ENCODE results near the gene WIZ.
"Not testable (repeated sequence)": the region's sequence is repeated elsewhere in the genome, so short reads cannot be mapped to it uniquely, and the experiment has no call there.

The WIZ gene

GRCh38 chr19:15427350-15427700 is 22.4 kb downstream of the WIZ start:
- DNase-seq: no peak

DNA sequence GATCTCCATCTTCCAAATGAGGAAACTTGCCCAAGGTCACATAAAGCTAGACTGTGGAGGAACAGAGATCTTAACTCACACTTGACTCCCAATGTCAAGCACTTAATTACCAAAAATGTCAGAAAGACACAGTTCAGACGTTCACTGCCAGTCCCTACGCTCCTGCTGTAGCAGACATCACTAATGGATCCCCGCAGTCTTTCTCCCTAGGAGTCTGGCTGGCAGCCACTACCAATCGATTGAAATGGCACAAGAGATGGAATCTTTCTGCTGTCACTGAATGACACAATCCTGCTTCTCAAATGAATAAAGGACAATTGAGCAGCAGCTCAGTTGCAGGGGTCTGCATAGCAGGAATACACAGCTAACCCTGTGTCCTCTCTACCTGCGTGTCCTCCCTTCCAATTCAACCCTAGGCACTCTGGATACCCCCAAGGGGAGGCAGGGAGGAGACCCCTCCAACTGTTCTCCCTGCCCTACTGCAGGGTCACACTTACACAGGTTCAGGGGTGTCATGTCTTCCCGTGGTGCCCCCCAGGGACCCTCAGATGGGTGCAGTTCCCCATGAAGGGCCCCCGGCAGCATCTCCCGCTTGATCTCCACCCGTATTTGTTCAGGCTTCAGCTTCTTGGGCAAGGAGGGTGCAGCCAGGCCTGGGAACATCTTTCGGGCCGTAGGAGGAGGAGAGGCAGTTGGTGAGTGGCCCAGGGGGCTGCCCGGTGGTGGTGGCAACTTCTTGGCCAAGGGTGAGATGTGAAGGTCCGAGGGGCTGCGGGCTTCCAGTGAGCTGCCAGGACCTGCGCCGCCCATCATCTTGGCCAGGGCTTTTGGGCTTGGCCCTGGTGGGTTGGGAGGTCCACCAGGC is 23.0 kb downstream of the WIZ start:
- no peak for DNase-seq

GRCh38 chr19:15425321-15425950 is 24.3 kb downstream of the WIZ start:
- DNase-seq: no peak

- DNase-seq: no peak
Observed at GRCh38 chr19:15424692-15425272, 25.0 kb downstream of the WIZ start.

- no peak for DNase-seq
Observed at GRCh38 chr19:15424121-15424520, 25.6 kb downstream of the WIZ start.

GRCh38 chr19:15423130-15423529 is 26.6 kb downstream of the WIZ start:
- no peak for DNase-seq

DNA sequence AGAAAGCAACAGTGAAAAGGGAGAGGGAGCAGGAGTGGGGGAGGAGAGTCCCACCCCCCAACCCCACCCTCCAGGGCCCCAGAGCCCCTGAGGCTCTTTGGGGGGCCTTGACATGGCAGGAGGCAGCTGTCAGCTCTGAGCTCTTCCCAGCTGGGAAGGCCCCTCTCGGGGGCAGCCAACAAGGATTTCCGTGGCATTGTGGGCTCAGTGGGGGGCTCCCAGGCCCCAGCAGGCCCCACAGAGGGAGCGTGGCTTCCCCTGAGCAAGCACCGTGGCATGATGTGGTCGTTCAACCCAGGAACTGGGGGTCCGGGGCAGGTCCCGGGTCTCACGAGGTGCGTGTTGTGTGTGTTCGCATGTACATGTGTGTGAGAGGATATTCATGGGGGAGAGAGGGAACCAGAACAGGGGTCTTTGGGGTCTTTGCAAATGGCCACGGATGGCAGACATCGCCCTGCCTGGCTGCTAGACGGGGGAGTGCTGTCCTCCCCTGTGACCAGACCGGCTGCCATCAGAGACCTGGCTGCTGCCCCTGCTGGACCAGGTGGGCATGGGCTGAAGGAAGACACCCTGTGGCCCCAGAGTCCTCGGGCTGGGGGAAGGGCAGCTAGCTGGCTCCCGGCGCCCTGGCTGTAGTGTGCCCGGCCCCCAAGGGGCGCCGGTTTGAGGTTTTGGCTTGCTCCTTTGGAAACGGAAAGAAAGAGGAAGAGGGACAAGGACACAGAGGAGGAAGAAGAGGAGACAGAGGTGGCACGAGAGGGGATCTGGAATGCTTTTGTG is 27.3 kb downstream of the WIZ start:
- no peak for DNase-seq

DNA sequence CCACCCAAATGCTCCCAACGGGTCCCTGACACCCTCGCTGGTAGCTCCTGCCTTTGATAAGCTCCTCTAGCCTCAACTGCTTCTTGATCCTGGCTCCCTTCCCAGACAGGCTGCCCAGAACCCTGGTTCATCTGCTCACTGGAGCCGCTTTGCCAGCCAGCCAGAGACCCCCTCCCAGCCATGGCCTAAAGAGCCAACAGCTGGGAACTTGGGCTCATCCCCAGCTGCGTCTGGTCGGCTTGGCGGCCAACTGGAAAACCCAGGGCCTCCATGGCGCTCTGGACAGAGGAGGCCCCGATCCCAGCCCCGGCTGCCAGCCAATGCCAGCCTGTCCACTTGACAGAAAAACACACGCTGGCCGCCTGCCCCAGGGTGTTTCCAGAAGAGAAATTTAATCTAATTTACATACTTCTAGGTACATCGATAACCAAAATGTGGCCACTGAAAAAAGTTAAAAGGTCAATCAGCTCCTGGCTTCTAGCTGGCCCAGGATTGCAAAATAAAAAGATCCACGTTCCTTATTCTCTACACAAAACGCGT is 28.0 kb downstream of the WIZ start:
- no peak for DNase-seq

DNA sequence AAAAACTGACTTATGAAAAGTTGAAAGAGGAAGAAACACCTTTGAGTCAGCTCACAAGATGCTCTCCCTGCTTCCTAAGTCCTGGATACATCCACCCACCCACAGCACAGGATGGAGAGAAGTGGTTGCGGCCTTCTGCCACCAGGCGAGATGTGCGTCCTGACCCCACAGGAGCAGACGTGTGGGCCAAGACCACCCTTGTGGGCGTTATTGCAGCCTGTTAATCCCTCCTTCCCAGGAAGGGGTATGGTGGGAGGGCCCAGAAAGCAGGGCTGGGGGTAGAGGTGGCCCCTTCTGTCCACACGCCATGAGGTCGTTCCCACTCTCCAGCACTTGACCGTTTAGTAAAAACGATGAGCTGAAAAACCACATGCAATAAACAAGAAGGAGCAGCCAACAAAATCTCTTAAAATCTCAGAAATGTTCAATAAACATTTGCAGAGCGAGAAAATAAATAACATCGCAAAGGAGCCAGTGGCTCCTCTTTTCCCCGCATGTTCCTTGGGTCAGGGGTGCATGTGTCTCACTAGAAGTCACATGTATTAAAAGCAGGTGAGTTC is 28.5 kb downstream of the WIZ start:
- no peak for DNase-seq

DNA sequence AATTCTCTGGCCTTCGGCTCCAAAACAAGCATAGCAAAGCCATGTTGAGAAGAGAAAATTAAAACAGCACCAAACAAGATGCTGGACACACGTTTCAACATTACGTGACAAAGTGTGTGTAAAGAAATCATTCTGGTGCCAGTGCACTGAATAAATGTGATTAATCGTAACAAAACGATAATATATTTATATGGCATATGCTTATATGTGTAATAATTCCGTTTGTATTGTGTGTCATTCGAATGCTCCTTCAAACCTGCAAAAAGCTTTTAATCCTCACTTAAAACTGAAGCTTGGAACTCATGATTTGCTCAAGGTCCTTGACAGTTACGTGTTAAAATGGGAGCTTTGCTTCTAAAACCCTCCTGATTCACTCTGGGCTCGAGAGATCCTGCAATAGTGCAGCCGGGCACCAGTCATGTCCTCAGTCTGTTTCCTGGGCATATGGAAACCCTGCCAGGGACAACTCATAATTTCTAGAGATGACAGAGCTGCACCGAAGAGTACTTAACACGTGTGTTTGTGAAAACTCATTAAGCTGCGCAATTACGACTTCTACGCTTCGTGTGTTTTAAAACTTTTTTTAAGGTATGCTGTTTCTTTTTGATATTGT is 30.2 kb downstream of the WIZ start:
- no peak for DNase-seq

- DNase-seq: peak; percentile 96
Observed at GRCh38 chr19:15418579-15419412, 31.0 kb downstream of the WIZ start, which contains the start of gene AKAP8L. Gene AKAP8L, minus strand, starts transcription at chr19:15418988. Its CDS starts 65 bp downstream, at chr19:15418923.

GRCh38 chr19:15418231-15418578 is 31.6 kb downstream of the WIZ start:
- peak; percentile 7 for DNase-seq

GRCh38 chr19:15417699-15418098 is 32.1 kb downstream of the WIZ start:
- DNase-seq: no peak

DNA sequence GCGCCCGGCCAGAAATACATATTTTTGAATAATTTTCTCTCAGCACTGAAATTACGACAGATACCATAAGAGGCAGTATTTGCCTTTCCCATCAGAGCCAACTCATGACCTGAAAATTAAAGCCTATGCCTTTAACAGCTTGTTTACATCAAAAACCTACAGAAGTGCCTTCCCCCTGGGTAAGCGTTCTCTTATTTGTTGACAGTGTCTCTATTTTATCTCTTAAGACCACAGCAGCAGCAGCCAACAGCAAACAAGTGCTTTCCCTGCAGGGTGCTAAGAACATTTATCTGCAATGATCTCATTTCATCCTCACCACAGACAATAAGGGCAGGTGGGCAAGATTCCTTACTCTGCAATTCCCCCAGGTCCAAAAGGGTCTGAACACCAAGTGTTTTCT is 36.9 kb downstream of the WIZ start:
- DNase-seq: no peak

DNA sequence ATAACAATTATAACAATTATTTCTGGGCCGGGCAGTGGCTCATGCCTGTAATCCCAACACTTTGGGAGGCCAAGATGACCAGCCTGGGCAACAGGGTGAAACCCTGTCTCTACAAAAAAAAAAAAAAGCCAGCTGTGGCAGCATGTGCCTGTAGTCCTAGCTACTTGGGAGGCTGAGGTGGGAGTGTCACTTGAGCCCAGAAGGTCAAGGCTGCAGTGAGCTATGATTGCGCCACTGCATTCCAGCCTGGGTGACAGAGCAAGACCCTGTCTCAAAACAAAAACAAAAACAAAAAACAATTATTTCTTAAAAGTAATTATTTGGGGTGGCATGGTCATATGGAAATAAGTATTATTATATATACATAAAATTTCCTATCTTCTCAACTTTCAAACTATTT is 38.4 kb downstream of the WIZ start:
- DNase-seq: not testable (repeated sequence)

DNA sequence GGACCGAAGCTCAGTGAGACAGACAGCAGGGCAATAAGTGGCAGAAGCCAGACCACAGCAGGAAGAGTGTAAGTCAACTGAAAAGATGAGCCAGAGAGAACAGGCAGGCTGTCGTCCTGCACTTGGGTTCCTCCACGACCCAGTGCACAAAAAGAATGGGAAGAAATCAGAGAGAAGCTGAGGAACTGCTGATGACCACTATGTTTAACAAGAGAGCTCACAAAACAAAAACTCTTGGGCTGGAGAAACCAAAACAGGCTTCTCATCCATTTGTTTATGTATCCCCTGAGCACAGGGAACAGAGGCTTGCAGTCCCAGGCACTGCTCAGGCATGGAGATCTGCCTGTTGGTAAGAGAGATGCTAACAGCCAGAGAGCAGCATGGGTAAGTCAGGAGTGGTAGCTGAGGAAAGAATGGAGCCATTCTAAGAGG is 45.0 kb downstream of the WIZ start:
- no peak for DNase-seq

DNA sequence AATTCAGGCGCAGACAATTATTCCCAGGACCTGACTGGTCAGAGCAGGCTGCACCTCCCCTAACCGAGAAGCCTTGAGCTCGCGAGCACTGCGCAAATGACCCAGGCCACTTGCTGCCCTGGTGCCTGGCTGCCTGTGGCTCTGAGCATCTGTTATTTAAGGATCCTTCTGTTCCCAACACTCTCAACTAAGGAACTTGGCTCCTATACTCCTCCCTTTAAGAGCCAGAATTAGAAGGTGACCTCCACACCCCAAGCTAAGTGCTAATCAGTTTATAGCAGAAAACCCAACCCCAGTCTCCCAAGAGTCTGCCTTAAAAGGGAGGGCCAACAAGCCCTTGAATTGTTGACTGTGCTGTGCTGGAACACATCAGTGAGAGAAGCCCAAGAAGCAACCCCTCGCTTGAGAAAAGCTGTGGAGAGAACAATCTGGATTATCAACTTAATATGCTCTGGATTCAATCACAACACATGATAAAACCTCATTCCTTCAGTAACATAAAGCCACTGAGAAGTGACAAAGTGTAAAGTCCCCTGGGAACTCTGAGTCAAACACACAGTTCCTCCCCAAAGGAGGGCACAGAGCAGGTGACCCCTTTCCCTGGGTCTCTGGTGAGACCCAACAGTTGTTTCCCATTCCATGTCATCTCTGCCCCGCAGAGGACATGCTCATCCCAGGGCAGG is 45.5 kb downstream of the WIZ start:
- no peak for DNase-seq

DNA sequence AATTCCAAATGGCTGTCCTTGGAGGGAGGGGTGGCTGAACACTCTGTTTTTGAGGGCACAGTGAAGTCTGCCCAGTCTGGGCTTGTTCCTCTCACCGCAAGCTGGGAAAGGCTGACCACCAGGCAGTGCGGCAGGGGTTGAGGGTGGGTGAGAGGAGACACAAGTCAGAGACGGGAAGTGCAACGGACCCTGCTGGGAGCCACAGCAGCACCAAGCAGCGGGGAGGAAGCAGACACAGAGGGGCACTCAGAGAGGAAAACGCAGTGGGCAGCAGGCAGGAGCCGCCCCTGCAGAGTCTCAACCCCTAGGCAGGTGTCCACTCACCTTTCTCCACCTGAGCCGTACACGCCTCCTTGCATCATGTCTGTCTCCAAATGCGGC is 46.6 kb downstream of the WIZ start:
- DNase-seq: no peak

GRCh38 chr19:15402411-15403150 is 47.2 kb downstream of the WIZ start:
- no peak for DNase-seq

GRCh38 chr19:15401397-15401710 is 48.4 kb downstream of the WIZ start:
- DNase-seq: no peak

All from NCI-H748 treated with DMSO at 0.1 percent for 48 hours (cell line).